HUES48 (cell line): ENCODE results near the gene GJB3.
A peak's percentile ranks its signal among the peaks of the same experiment; 100 is the strongest.

ENCODE experiments used
- H3K27ac ChIP-seq: one replicate; pipeline ENCODE4 v1.7.0; 2013; ENCODE audit warnings: low read depth, low read length, inconsistent platforms
- H3K27me3 ChIP-seq: 2 replicates; pipeline ENCODE4 v1.6.1; 2013; ENCODE audit warnings: mild to moderate bottlenecking, low read length; ENCODE audit not compliant: control insufficient read depth, insufficient read depth
- H3K36me3 ChIP-seq: 2 replicates; pipeline ENCODE4 v1.6.1; 2013; ENCODE audit warnings: low read length; ENCODE audit not compliant: control insufficient read depth, insufficient read depth
- H3K4me1 ChIP-seq: 2 replicates; pipeline ENCODE4 v1.6.1; 2013; ENCODE audit warnings: mild to moderate bottlenecking, low read length; ENCODE audit not compliant: control insufficient read depth, insufficient read depth
- H3K4me3 ChIP-seq: 2 replicates; pipeline ENCODE4 v1.5.1; 2013; ENCODE audit warnings: mild to moderate bottlenecking, low read depth, low read length
- H3K9ac ChIP-seq: 2 replicates; pipeline ENCODE4 v1.6.1; 2013; ENCODE audit warnings: mild to moderate bottlenecking, low read depth, low read length, moderate library complexity
- H3K9me3 ChIP-seq: 2 replicates; pipeline ENCODE4 v1.6.1; 2013; ENCODE audit warnings: low read length; ENCODE audit not compliant: control insufficient read depth, insufficient read depth

GJB3 gene

DNA sequence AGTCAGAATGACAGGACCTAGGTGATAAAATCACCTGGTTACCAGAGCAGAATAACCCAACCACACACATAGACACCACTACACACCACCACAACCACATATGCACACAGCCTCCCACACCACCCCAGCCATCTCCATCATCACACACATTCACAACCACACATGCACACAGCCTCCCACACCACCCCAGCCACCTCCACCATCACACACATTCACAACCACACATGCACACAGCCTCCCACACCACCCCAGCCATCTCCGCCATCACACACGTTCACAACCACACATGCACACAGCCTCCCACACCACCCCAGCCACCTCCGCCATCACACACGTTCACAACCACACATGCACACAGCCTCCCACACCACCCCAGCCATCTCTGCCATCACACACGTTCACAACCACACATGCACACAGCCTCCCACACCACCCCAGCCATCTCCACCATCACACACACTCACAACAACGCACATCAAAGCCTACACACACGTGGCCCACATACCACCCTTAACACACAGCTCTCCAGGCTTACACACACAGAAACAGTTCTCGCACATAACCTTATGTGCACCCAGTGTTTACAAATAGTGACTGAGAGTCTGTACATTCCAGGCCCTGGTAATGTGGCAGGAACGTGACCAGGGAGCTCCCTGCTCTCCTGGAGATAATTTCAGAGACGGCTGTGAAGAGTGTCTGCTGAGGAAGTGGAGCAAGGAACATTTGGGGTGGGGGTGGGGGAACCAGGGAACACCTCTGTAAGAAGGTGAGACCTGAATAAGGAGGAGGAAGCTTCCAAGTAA lies 3.3 kb upstream of the GJB3 start:
- no peak overlapping the region for H3K9ac ChIP-seq
- peaks cover 34% of the 10 kb centered on the region for H3K27me3 ChIP-seq
- H3K4me1 ChIP-seq: peaks cover 10% of the 10 kb centered on the region; the same call in 1 of the 2 replicates
- no peaks in the 10 kb centered on the region for H3K36me3 ChIP-seq
- H3K9me3 ChIP-seq: no peaks in the 10 kb centered on the region
- H3K4me3 ChIP-seq: no peak overlapping the region
- no peak overlapping the region for H3K27ac ChIP-seq

GRCh38 chr1:34778381-34778780 lies 2.6 kb upstream of the GJB3 start:
- H3K27ac ChIP-seq: no peak overlapping the region
- peaks cover 34% of the 10 kb centered on the region for H3K27me3 ChIP-seq

GRCh38 chr1:34779005-34779404 lies 2.0 kb upstream of the GJB3 start:
- Histone ChIP-seq H3K27ac (no peak overlapping the region), H3K4me3 (no peak overlapping the region), H3K9ac (no peak overlapping the region), H3K4me1 (peaks cover 10% of the 10 kb centered on the region; the same call in 1 of the 2 replicates), H3K36me3 (no peaks in the 10 kb centered on the region), H3K27me3 (peaks cover 34% of the 10 kb centered on the region), H3K9me3 (no peaks in the 10 kb centered on the region)

More at GRCh38 chr1:34778381-34778780, 2.6 kb upstream of the GJB3 start:
- no peak overlapping the region for H3K4me3 ChIP-seq
- H3K9ac ChIP-seq: no peak overlapping the region
- peaks cover 10% of the 10 kb centered on the region; the same call in 1 of the 2 replicates for H3K4me1 ChIP-seq
- H3K36me3 ChIP-seq: no peaks in the 10 kb centered on the region
- H3K9me3 ChIP-seq: no peaks in the 10 kb centered on the region

- Histone ChIP-seq H3K27me3 (peaks cover 34% of the 10 kb centered on the region), H3K4me1 (peaks cover 10% of the 10 kb centered on the region; the same call in 1 of the 2 replicates), H3K9ac (no peak overlapping the region), H3K36me3 (no peaks in the 10 kb centered on the region), H3K27ac (no peak overlapping the region), H3K9me3 (no peaks in the 10 kb centered on the region), H3K4me3 (no peak overlapping the region)
Measured at GRCh38 chr1:34779526-34779925, 1.5 kb upstream of the GJB3 start.

DNA sequence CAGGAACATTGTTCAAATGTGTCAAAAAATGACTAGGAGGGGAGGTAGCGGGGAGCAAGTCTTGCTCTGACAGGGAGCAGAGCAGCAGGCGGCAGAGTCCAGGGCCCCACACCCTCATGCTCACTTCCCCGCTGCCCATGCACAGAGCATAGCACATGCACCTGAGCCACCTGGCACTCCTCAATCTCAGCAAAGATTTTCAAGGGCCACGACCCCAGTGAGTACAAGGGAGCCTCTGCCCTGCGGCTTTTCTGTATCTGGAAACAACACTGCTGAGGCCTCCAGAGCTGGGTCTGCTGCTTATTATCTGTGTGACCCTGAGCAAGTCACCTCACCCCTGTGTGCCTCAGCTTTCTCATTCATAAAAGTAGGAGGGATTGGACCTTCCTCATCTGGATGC lies 1.1 kb upstream of the GJB3 start:
- no peak overlapping the region for H3K27ac ChIP-seq
- peaks cover 10% of the 10 kb centered on the region; the same call in 1 of the 2 replicates for H3K4me1 ChIP-seq
- H3K27me3 ChIP-seq: peaks cover 34% of the 10 kb centered on the region
- H3K9me3 ChIP-seq: no peaks in the 10 kb centered on the region
- no peak overlapping the region for H3K4me3 ChIP-seq
- H3K36me3 ChIP-seq: no peaks in the 10 kb centered on the region
- H3K9ac ChIP-seq: no peak overlapping the region

DNA sequence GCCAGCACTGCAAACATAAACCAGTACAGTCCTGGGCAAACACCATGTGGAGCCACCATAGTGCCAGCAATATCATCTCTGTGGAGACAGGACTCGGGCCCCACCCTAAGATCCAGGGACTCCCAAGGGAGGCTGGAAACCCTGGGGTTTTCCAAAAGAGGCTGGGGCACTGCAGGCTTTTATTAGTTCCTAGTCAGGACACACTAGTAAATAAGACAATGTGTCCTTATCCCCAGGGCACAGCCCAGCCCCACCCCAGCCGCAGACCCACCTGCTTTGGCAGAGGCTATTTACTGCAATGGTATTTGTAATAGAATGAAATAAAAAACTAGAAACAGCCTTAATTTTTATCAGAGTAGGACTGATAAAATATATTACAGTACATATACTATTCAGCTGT lies 486 bp upstream of the GJB3 start:
- Histone ChIP-seq H3K9ac (no peak overlapping the region), H3K27me3 (peaks cover 34% of the 10 kb centered on the region), H3K36me3 (no peaks in the 10 kb centered on the region), H3K4me1 (peaks cover 10% of the 10 kb centered on the region; the same call in 1 of the 2 replicates), H3K4me3 (peak overlapping the region; percentile 74), H3K9me3 (no peaks in the 10 kb centered on the region), H3K27ac (no peak overlapping the region)

GRCh38 chr1:34781844-34782391 lies 904 bp downstream of the GJB3 start:
- peak overlapping the region; percentile 74 for H3K4me3 ChIP-seq
- H3K36me3 ChIP-seq: no peaks in the 10 kb centered on the region
- no peak overlapping the region for H3K9ac ChIP-seq
- H3K27me3 ChIP-seq: peaks cover 34% of the 10 kb centered on the region
- H3K27ac ChIP-seq: no peak overlapping the region
- no peaks in the 10 kb centered on the region for H3K9me3 ChIP-seq
- peaks cover 10% of the 10 kb centered on the region; the same call in 1 of the 2 replicates for H3K4me1 ChIP-seq

DNA sequence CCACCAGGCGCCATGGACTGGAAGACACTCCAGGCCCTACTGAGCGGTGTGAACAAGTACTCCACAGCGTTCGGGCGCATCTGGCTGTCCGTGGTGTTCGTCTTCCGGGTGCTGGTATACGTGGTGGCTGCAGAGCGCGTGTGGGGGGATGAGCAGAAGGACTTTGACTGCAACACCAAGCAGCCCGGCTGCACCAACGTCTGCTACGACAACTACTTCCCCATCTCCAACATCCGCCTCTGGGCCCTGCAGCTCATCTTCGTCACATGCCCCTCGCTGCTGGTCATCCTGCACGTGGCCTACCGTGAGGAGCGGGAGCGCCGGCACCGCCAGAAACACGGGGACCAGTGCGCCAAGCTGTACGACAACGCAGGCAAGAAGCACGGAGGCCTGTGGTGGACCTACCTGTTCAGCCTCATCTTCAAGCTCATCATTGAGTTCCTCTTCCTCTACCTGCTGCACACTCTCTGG lies 3.8 kb downstream of the GJB3 start:
- H3K27me3 ChIP-seq: peaks cover 29% of the 10 kb centered on the region
- H3K9me3 ChIP-seq: no peaks in the 10 kb centered on the region
- H3K27ac ChIP-seq: no peak overlapping the region
- H3K4me1 ChIP-seq: peaks cover 10% of the 10 kb centered on the region; the same call in 1 of the 2 replicates
- H3K4me3 ChIP-seq: no peak overlapping the region
- no peaks in the 10 kb centered on the region for H3K36me3 ChIP-seq
- H3K9ac ChIP-seq: no peak overlapping the region

DNA sequence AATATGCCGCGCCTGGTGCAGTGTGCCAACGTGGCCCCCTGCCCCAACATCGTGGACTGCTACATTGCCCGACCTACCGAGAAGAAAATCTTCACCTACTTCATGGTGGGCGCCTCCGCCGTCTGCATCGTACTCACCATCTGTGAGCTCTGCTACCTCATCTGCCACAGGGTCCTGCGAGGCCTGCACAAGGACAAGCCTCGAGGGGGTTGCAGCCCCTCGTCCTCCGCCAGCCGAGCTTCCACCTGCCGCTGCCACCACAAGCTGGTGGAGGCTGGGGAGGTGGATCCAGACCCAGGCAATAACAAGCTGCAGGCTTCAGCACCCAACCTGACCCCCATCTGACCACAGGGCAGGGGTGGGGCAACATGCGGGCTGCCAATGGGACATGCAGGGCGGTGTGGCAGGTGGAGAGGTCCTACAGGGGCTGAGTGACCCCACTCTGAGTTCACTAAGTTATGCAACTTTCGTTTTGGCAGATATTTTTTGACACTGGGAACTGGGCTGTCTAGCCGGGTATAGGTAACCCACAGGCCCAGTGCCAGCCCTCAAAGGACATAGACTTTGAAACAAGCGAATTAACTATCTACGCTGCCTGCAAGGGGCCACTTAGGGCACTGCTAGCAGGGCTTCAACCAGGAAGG lies 4.3 kb downstream of the GJB3 start:
- no peak overlapping the region for H3K4me3 ChIP-seq
- no peak overlapping the region for H3K27ac ChIP-seq
- peaks cover 10% of the 10 kb centered on the region; the same call in 1 of the 2 replicates for H3K4me1 ChIP-seq
- no peaks in the 10 kb centered on the region for H3K36me3 ChIP-seq
- no peaks in the 10 kb centered on the region for H3K9me3 ChIP-seq
- H3K9ac ChIP-seq: no peak overlapping the region
- H3K27me3 ChIP-seq: peaks cover 24% of the 10 kb centered on the region

GRCh38 chr1:34785875-34786470 lies 5.0 kb downstream of the GJB3 start:
- Histone ChIP-seq H3K9ac (no peak overlapping the region), H3K9me3 (no peaks in the 10 kb centered on the region), H3K4me1 (peaks cover 6% of the 10 kb centered on the region; the same call in 1 of the 2 replicates)

More at GRCh38 chr1:34785875-34786470, 5.0 kb downstream of the GJB3 start:
- H3K4me3 ChIP-seq: no peak overlapping the region
- no peak overlapping the region for H3K27ac ChIP-seq
- H3K27me3 ChIP-seq: peaks cover 17% of the 10 kb centered on the region
- H3K36me3 ChIP-seq: no peaks in the 10 kb centered on the region
